OCI-LY3 (cell line): ENCODE data around the gene FBRSL1.

Experiments
- H2AFZ ChIP-seq: fragments of 200-600, 300-600 bp; shearing (Covaris generic); 2 replicates; pipeline ENCODE4 v1.6.0; 2014; ENCODE audit warnings: antibody characterized with exemption, low read depth, low read length
- H3K27ac ChIP-seq: fragments of 200-600, 300-600 bp; sonication (generic); 2 replicates; pipeline ENCODE4 v1.5.1; 2014; ENCODE audit warnings: mild to moderate bottlenecking, low read length, moderate library complexity, mixed read lengths
- H3K27me3 ChIP-seq: fragments of 200-600, 300-600 bp; sonication (generic); 2 replicates; pipeline ENCODE4 v1.6.1; 2014; ENCODE audit warnings: low read depth, low read length, mixed read lengths
- H3K36me3 ChIP-seq: fragments of 200-600, 300-600 bp; sonication (generic); replicated peaks from 2 replicates; pipeline ENCODE3; 2014; ENCODE audit warnings: low read depth, low read length, mixed read lengths
- H3K4me1 ChIP-seq: fragments of 300-600, 200-600 bp; sonication (generic); 2 replicates; pipeline ENCODE4 v1.6.1; 2014; ENCODE audit warnings: low read length, mixed read lengths
- H3K4me2 ChIP-seq: fragments of 200-600, 300-600 bp; sonication (generic); 2 replicates; pipeline ENCODE4 v1.6.1; 2014; ENCODE audit warnings: low read length, mixed read lengths
- H3K4me3 ChIP-seq: fragments of 300-600, 200-600 bp; sonication (generic); 2 replicates; pipeline ENCODE4 v1.5.1; 2014; ENCODE audit warnings: antibody characterized with exemption, mild to moderate bottlenecking, low read length, moderate library complexity
- H3K79me2 ChIP-seq: fragments of 300-600, 200-600 bp; shearing (Covaris generic); 2 replicates; pipeline ENCODE4 v1.6.1; 2014; ENCODE audit warnings: mild to moderate bottlenecking, low read length, mixed read lengths
- H3K9ac ChIP-seq: fragments of 300-600, 200-600 bp; shearing (Covaris generic); 2 replicates; pipeline ENCODE4 v1.6.0; 2014; ENCODE audit warnings: mild to moderate bottlenecking, low read length, moderate library complexity
- H3K9me3 ChIP-seq: fragments of 200-600, 300-600 bp; shearing (Covaris generic); 2 replicates; pipeline ENCODE4 v1.6.1; 2014; ENCODE audit warnings: low read length, mixed read lengths; ENCODE audit not compliant: insufficient read depth
- H4K20me1 ChIP-seq: fragments of 200-600, 300-600 bp; sonication (generic); 2 replicates; pipeline ENCODE4 v1.6.1; 2016; ENCODE audit warnings: low read length, mixed read lengths; ENCODE audit not compliant: insufficient read depth
- EZH2phosphoT487 ChIP-seq: fragments of 200-600 bp; shearing (Covaris generic); IDR thresholded peaks from 2 replicates; pipeline ENCODE4 v1.6.1; 2018; ENCODE audit warnings: antibody characterized with exemption, mixed run types, low read depth
- TF ChIP-seq, protein P1 (sequence below): fragments of 200-600, 300-600 bp; sonication (generic); IDR thresholded peaks from 2 replicates; pipeline ENCODE4 v1.5.1; 2014; ENCODE audit warnings: antibody characterized with exemption, low read length, low read depth

FBRSL1 gene

DNA sequence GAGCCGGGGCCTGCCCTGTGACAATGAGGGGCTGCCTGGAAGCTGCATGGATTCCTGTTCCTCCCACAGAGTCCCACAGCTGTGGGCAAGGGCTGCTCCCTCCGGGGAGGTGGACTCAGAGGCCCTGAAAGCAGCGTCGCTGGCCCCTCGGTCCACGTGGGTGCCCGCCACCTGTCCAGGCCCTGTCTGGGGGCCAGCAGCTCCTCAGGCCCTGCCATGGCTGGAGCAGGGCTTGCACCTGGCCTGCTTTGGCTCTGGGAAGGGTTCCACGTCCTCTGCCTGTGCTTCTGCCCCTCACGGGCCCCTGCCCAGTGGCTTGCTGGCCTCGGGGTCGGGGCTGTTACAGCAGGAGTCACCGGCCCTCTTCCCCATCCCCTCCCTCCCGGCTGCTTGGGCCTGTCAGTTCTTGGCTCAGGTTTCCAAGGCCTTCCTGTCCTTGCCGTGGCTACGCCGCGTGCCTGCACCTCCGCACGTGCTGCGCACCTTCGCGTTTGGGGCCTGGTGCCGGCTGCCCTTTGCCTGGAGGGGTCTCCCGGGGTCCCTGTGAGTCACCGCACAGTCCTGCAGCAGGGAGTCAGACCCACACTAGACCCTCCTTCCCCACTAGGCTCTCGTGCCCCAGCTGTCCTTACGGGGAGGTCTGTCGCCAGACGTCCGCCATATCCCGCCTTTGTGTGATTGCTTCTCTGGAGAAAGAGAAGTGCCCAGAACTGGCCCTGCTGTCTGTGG is 5.8 kb downstream of the FBRSL1 start:
- Histone ChIP-seq H4K20me1 (peaks cover 100% of the 10 kb centered on the region), H3K9me3 (no peaks in the 10 kb centered on the region), H3K27me3 (no peaks in the 10 kb centered on the region), H2AFZ (no peak overlapping the region), H3K4me1 (peaks cover 24% of the 10 kb centered on the region), H3K27ac (no peak overlapping the region), H3K9ac (no peak overlapping the region), H3K4me3 (no peak overlapping the region), H3K4me2 (no peak overlapping the region), H3K36me3 (no peaks in the 10 kb centered on the region), H3K79me2 (peaks cover 100% of the 10 kb centered on the region)
- no peak for TF ChIP-seq EZH2phosphoT487
- TF ChIP-seq, protein P1, sequence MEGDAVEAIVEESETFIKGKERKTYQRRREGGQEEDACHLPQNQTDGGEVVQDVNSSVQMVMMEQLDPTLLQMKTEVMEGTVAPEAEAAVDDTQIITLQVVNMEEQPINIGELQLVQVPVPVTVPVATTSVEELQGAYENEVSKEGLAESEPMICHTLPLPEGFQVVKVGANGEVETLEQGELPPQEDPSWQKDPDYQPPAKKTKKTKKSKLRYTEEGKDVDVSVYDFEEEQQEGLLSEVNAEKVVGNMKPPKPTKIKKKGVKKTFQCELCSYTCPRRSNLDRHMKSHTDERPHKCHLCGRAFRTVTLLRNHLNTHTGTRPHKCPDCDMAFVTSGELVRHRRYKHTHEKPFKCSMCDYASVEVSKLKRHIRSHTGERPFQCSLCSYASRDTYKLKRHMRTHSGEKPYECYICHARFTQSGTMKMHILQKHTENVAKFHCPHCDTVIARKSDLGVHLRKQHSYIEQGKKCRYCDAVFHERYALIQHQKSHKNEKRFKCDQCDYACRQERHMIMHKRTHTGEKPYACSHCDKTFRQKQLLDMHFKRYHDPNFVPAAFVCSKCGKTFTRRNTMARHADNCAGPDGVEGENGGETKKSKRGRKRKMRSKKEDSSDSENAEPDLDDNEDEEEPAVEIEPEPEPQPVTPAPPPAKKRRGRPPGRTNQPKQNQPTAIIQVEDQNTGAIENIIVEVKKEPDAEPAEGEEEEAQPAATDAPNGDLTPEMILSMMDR = no peak

DNA sequence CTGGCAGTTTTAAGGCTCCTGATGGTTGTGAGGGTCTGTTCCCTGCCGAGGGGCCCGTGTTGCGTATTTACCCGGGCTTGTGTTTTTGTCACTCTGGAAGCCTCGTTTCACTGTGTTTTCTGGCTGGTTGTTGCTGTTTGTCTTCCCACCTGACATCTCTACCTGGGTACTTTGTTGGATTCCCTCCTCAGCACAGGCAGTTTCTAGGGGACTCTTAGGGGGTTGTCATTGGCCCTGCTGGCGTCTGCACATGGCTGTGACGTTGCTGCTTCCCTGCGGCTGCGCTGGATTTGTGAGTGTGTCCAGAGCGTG is 6.4 kb downstream of the FBRSL1 start:
- Histone ChIP-seq H3K79me2 (peaks cover 100% of the 10 kb centered on the region), H3K9ac (no peak overlapping the region), H3K4me2 (no peak overlapping the region)

DNA sequence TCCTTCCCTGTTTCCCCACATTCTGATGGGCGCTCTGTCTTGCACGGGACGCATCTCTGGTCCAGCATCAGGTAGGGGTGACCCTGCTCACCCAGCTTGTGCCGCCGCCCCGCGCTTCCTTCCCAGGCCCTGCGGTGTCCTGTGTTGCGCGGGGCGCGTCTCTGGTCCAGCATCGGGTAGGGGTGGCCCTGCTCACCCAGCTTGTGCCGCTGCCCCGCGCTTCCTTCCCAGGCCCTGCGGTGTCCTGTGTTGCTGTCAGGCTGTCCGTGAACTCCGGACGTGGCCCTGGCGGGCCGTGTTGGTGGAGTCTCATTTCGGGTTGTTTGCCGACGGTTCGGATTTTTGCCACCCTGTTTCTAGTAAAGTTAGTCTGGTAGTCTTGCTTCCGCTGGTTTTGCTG is 6.8 kb downstream of the FBRSL1 start:
- no peak overlapping the region for H3K4me2 ChIP-seq
- peaks cover 15% of the 10 kb centered on the region for H3K4me1 ChIP-seq
- H3K36me3 ChIP-seq = no peaks in the 10 kb centered on the region
- peaks cover 100% of the 10 kb centered on the region for H3K79me2 ChIP-seq
- H3K9me3 ChIP-seq = no peaks in the 10 kb centered on the region
- no peaks in the 10 kb centered on the region for H3K27me3 ChIP-seq
- no peak overlapping the region for H3K4me3 ChIP-seq
- H3K9ac ChIP-seq = no peak overlapping the region
- TF ChIP-seq, protein P1 = no peak
- TF ChIP-seq EZH2phosphoT487 = no peak
- peaks cover 100% of the 10 kb centered on the region for H4K20me1 ChIP-seq
- H2AFZ ChIP-seq = no peak overlapping the region
- H3K27ac ChIP-seq = no peak overlapping the region

More for the DNA sequence above, 6.4 kb downstream of the FBRSL1 start:
- H3K36me3 ChIP-seq = no peaks in the 10 kb centered on the region
- no peak overlapping the region for H2AFZ ChIP-seq
- no peak overlapping the region for H3K4me3 ChIP-seq
- peaks cover 19% of the 10 kb centered on the region for H3K4me1 ChIP-seq
- no peak for TF ChIP-seq EZH2phosphoT487
- TF ChIP-seq, protein P1 = no peak
- H4K20me1 ChIP-seq = peaks cover 100% of the 10 kb centered on the region
- no peaks in the 10 kb centered on the region for H3K9me3 ChIP-seq
- H3K27ac ChIP-seq = no peak overlapping the region
- H3K27me3 ChIP-seq = no peaks in the 10 kb centered on the region

DNA sequence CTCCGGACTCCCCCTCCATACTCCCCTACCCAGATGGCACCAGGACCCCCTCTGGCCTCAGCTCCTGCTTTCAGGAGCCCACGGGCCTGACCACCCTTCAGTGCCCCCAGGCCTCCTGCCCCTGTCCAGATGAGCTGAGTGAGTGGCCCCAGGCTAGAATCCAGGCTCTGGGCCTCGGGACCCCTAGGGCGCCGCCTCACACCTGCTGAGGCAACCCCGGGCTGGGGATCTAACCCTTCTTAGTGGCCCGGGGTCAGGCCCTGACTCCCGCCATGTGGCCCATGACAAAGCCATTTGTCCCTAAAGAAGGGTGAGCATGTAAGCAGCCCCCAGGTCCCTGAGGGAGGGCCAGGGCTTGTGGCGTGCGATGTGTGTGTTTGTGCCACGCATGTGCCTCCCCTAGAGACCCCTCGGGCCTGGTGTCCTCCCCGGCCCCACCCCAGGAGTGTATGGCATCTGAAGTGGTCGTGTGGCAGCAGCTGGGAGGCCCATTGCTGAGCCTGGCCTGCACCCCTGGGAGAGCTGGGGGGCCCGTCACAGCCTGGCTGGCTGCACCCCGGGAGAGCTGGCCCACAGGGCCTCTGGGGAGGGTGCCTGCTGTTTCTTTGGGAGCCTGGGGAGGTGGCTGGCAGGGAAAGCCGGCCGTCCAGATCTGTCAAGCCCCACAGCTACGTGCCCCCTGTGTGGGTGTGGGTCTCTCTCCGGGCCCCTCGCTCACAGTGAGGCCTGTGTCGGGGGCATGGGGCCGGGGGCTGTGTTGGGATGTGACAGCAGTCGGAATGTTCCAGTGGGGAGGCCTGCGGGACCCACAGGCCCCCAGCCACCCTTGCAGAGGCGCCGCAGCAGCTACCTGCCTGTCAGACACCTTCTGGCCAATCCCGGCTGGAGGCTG is 7.8 kb downstream of the FBRSL1 start:
- peaks cover 4% of the 10 kb centered on the region for H3K4me1 ChIP-seq
- no peak overlapping the region for H2AFZ ChIP-seq
- H3K4me3 ChIP-seq = no peak overlapping the region
- H3K27me3 ChIP-seq = no peaks in the 10 kb centered on the region
- H4K20me1 ChIP-seq = peaks cover 98% of the 10 kb centered on the region
- H3K9me3 ChIP-seq = no peaks in the 10 kb centered on the region
- H3K4me2 ChIP-seq = no peak overlapping the region
- H3K36me3 ChIP-seq = no peaks in the 10 kb centered on the region
- H3K9ac ChIP-seq = no peak overlapping the region
- H3K27ac ChIP-seq = no peak overlapping the region
- peaks cover 97% of the 10 kb centered on the region for H3K79me2 ChIP-seq
- TF ChIP-seq, protein P1 = no peak
- no peak for TF ChIP-seq EZH2phosphoT487
